HUES6 (cell line): ENCODE results near the gene CSNK1A1L.

Source experiments
- H3K27ac ChIP-seq: 2 replicates; pipeline ENCODE4 v1.7.0; 2013; ENCODE audit warnings: low read depth, mild to moderate bottlenecking, low read length, inconsistent platforms
- H3K27me3 ChIP-seq: 2 replicates; pipeline ENCODE4 v1.6.1; 2013; ENCODE audit warnings: low read length; ENCODE audit not compliant: control insufficient read depth, insufficient read depth
- H3K36me3 ChIP-seq: 2 replicates; pipeline ENCODE4 v1.6.1; 2013; ENCODE audit warnings: low read length; ENCODE audit not compliant: control insufficient read depth, insufficient read depth
- H3K4me1 ChIP-seq: 2 replicates; pipeline ENCODE4 v1.6.1; 2013; ENCODE audit warnings: low read length; ENCODE audit not compliant: control insufficient read depth, insufficient read depth
- H3K4me3 ChIP-seq: 2 replicates; pipeline ENCODE4 v1.5.1; 2013; ENCODE audit warnings: low read depth, low read length
- H3K9ac ChIP-seq: one replicate; pipeline ENCODE4 v1.6.1; 2013; ENCODE audit warnings: mild to moderate bottlenecking, low read length
- H3K9me3 ChIP-seq: 2 replicates; pipeline ENCODE4 v1.6.1; 2013; ENCODE audit warnings: low read depth, low read length; ENCODE audit not compliant: control insufficient read depth, insufficient read depth

Gene CSNK1A1L

DNA sequence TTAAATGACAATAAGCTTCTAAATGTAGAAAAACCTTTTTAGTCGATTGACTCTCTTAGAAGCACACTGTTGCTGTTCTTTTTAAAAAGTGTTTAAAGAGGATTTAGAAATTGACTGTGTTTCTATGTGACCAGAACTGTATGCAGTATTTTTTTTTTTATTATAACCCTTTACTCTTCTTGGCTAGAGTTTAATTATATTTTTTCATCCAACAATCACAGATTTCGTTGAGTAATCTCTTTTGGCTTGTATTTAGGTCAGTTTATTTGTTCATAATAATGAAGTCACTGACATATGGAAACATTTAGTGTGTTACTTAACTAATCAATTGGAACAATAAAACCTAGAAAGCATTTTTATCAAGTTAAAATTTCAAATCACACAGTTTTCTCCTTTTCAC, 19.9 kb downstream of the CSNK1A1L start:
- Histone ChIP-seq H3K36me3 (no peaks in the 10 kb centered on the region), H3K4me3 (no peak overlapping the region), H3K27me3 (no peaks in the 10 kb centered on the region), H3K4me1 (no peaks in the 10 kb centered on the region), H3K9me3 (no peaks in the 10 kb centered on the region), H3K9ac (no peak overlapping the region), H3K27ac (no peak overlapping the region)

DNA sequence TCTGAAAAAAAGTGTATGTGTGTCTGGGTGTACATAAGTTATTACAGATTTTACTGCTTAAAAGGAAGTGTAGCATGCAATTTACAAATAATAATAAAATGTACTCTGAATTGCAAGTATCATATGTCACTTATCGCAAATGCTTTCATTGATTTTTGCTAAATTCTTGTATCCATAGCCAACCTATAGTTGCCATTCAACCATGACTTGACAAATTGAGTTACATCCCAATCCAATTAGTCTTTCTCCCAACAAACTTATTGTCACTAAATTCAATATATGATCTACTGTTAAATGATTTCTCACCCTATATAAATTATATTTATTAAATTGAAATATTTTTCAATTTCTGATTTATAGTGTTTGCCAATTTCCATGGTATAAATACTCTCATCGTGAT, 28.6 kb downstream of the CSNK1A1L start:
- Histone ChIP-seq H3K4me3 (no peak overlapping the region), H3K9ac (no peak overlapping the region), H3K9me3 (no peaks in the 10 kb centered on the region), H3K4me1 (no peaks in the 10 kb centered on the region), H3K27ac (no peak overlapping the region), H3K36me3 (no peaks in the 10 kb centered on the region), H3K27me3 (no peaks in the 10 kb centered on the region)

DNA sequence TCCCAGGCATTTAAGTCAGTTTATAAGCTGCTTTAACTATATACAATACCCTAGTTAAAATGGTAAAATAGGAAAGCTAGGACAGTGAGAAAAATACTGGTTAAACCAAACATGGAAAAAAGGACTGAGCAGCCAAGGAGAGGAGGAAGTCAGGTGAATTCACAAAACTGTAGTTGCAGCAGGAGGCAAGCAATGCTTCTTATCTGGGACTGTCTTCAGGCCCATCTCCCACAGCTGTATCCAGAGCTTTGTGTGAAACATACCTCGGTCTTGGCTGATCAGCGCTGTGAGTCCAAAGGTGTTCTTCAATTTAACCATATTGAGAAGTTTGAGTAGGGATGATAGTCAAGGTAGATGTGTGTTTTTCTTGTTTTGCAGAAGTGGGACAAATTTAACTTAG, 30.3 kb downstream of the CSNK1A1L start:
- Histone ChIP-seq H3K27me3 (no peaks in the 10 kb centered on the region), H3K4me3 (no peak overlapping the region), H3K36me3 (no peaks in the 10 kb centered on the region), H3K27ac (no peak overlapping the region), H3K4me1 (no peaks in the 10 kb centered on the region), H3K9ac (no peak overlapping the region), H3K9me3 (no peaks in the 10 kb centered on the region)

DNA sequence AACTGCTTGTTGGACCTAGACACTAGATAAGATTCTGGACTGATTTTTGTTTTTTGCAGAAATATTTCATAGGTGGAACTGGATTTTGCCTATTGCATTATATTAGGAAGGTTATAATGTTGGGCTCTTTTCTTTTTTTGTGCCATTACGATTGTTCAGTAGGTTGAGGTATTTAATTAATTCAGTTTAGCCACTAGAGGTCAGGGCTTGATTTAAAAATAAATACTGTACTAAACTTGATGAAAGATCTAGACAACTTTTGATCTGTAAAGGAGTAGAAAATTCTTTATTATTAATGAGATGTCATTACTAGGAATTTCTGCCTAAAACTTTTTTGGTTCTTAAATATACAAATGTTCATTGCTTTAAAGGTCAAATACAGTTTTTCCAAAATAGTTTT, 30.8 kb downstream of the CSNK1A1L start:
- no peak overlapping the region for H3K9ac ChIP-seq
- H3K4me3 ChIP-seq, result no peak overlapping the region
- H3K9me3 ChIP-seq, result no peaks in the 10 kb centered on the region
- H3K27me3 ChIP-seq, result no peaks in the 10 kb centered on the region
- H3K4me1 ChIP-seq, result no peaks in the 10 kb centered on the region
- H3K36me3 ChIP-seq, result no peaks in the 10 kb centered on the region
- no peak overlapping the region for H3K27ac ChIP-seq

DNA sequence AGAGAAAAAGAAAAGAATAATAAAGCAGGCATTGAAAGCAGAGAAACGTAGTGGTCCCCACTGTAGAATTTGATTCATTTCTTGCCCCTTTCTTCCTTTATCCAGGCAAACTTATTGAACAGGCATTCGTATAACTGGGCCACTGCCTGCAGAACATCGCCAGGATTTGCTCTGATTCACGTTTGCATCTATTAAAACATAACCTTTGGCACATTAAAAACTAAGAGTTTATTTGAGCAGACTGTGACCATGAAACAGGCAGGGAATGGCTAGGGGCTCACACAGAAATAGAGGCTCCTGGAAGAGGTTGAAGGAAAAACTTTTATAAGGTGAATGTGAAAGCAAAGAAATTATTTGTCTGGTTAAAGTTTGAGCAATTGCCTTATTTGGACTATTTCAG, 33.4 kb downstream of the CSNK1A1L start:
- no peak overlapping the region for H3K9ac ChIP-seq
- H3K27ac ChIP-seq, result no peak overlapping the region
- H3K4me1 ChIP-seq, result no peaks in the 10 kb centered on the region
- H3K4me3 ChIP-seq, result no peak overlapping the region
- H3K36me3 ChIP-seq, result no peaks in the 10 kb centered on the region
- H3K9me3 ChIP-seq, result no peaks in the 10 kb centered on the region
- no peaks in the 10 kb centered on the region for H3K27me3 ChIP-seq

DNA sequence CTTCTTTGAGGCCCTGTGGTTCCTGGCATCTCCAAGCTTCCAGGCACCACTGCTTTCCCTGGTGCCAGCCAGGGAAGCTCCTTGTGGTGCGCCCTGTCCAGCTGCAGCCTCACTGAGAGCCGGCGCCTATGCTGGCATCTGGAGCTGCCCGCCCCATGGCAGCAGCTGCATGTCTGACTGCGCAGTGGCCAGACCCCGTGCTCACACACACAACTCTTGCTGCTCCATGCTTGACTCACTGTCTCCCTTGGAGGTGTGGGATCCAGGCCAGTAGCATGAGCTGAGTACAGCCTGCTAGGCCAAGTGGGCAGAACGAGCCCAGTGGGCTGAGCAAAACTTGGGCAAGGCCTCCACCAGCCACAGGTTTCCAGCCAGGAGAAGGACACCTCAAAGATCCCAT, 34.5 kb downstream of the CSNK1A1L start:
- H3K9me3 ChIP-seq, result no peaks in the 10 kb centered on the region
- H3K9ac ChIP-seq, result no peak overlapping the region
- no peaks in the 10 kb centered on the region for H3K27me3 ChIP-seq
- no peak overlapping the region for H3K4me3 ChIP-seq
- H3K27ac ChIP-seq, result no peak overlapping the region
- peaks cover 4% of the 10 kb centered on the region; the same call in 1 of the 2 replicates for H3K4me1 ChIP-seq
- no peaks in the 10 kb centered on the region for H3K36me3 ChIP-seq

DNA sequence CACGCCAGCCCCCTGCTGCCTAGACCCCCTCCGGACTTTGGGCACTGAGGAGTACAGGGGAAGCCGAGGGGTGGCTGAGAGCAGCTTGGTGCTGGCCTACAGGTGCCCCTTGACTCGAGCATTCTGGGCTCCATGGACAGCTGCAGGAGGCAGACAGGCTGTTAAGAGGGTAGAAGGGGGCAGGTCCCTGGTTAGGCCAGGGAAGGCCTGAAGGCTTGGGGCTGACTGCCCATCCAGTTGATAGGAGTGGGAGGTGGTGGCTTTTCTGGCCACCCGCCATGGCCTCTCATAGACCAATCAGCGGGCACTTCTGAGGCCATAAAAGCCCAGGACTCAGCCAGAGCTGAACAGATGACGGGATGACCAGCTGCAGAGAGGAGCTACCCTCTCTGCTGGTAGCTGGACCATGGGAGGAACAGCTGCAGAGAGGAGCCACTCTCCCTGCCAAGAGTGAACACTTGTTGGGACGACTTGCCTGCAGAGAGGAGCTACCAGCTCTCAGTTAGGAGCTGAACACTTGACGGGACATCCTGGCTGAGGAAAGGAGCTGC, 35.2 kb downstream of the CSNK1A1L start:
- Histone ChIP-seq H3K9ac (no peak overlapping the region), H3K27me3 (no peaks in the 10 kb centered on the region), H3K9me3 (no peaks in the 10 kb centered on the region), H3K4me3 (no peak overlapping the region), H3K4me1 (peaks cover 6% of the 10 kb centered on the region; the same call in 1 of the 2 replicates), H3K27ac (no peak overlapping the region), H3K36me3 (no peaks in the 10 kb centered on the region)

DNA sequence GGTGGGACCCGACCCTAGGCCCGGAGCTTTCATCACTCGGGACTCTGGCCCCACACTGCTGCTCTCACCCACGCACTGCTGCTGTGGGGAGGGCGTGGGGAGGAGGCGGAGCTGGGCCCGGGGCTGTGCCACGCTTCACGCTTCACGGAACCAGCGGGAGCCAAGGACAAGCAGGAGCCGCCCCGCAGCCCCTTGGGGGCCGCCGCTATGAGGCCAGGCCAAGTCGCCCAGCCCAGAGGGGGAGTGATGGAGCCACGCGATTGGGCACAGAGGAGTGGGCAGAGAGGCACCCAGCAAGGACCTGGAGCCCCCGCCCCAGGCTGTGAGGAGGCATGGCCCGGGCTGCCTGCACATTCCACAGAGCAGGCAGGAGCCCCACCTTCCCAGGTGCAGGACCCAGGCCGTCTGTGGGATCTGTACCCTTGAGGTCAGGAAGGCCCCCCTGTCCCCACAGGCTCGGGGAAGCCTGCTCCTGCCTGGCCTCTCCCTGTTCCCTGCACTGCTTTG, 35.8 kb downstream of the CSNK1A1L start:
- H3K9me3 ChIP-seq, result no peaks in the 10 kb centered on the region
- no peaks in the 10 kb centered on the region for H3K36me3 ChIP-seq
- H3K4me1 ChIP-seq, result peaks cover 6% of the 10 kb centered on the region; the same call in 1 of the 2 replicates
- H3K9ac ChIP-seq, result no peak overlapping the region
- H3K4me3 ChIP-seq, result no peak overlapping the region
- no peaks in the 10 kb centered on the region for H3K27me3 ChIP-seq
- no peak overlapping the region for H3K27ac ChIP-seq

DNA sequence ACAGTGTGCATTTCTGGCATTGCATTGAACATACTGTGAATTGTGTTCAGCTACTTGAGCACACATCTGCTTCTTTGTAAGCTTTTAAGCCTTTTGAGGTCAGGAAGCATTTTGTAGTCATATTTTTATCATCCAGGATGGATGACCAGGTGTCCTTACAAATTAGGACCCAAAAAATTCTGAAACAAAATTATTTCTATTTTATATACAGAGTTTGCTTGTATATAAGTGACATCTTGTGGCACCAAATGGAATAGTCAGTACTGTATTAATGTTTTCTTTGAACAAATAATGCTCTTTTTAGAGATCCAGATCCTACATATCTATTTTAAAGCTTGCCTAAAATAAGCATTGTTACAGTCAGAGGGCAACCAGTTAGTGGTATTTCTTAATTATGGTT, 36.5 kb downstream of the CSNK1A1L start:
- Histone ChIP-seq H3K27ac (no peak overlapping the region), H3K4me1 (peaks cover 6% of the 10 kb centered on the region; the same call in 1 of the 2 replicates)

DNA sequence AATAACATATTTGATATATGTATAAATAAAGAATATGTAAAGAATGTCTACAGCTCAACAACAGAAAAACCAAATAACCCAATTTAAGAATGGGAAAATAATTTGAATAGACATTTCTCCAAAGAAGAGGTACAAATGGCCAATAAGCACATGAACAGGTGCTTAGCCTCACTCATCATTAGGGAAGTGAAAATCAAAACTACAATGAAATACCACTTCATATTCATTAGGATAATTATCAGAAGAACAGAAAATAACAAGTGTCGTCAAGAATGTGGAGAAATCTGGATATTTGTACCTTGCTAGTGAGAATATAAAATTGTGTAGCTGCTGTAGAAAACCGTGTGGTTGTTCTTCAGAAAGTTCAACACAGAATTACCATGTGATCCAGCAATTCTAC, 37.6 kb downstream of the CSNK1A1L start:
- H3K36me3 ChIP-seq, result no peaks in the 10 kb centered on the region
- no peaks in the 10 kb centered on the region for H3K9me3 ChIP-seq
- no peak overlapping the region for H3K27ac ChIP-seq
- no peak overlapping the region for H3K4me3 ChIP-seq
- peaks cover 6% of the 10 kb centered on the region; the same call in 1 of the 2 replicates for H3K4me1 ChIP-seq
- H3K27me3 ChIP-seq, result no peaks in the 10 kb centered on the region
- H3K9ac ChIP-seq, result no peak overlapping the region

More for the DNA sequence above, 36.5 kb downstream of the CSNK1A1L start:
- H3K9me3 ChIP-seq, result no peaks in the 10 kb centered on the region
- H3K36me3 ChIP-seq, result no peaks in the 10 kb centered on the region
- H3K27me3 ChIP-seq, result no peaks in the 10 kb centered on the region
- no peak overlapping the region for H3K9ac ChIP-seq
- no peak overlapping the region for H3K4me3 ChIP-seq

DNA sequence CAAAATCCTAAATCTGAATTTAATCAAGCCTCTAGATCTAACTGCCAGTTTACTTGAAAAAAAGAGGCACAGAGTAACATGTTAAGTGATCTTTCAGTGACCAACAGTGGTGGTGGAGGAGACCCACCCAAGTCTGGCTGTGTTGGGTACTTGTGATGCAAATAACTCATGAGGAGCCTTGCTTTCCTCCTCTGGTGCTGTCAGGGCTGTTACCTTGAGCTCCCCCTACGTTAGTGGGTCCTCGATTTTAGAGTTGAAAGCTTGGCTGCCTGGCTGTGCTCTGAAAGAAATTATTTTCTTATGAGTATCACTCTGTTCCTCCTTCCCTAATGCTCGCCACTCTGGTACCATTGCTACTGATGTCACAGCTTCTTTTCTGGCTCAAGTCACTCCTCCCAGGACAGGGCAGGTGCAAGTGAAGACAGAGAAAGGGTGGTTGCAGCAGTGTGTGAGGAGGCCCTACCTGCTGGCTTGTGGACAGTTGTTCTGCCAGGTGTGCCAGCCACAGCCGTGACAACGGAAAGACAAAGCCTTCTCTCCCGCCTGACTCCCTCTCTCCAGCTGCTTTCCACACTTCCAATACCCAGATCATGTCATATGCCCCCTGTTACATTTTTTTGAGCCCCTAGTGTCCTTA, 39.5 kb downstream of the CSNK1A1L start:
- Histone ChIP-seq H3K9ac (no peak overlapping the region), H3K4me1 (peaks cover 6% of the 10 kb centered on the region; the same call in 1 of the 2 replicates), H3K27ac (no peak overlapping the region), H3K9me3 (no peaks in the 10 kb centered on the region), H3K27me3 (no peaks in the 10 kb centered on the region), H3K4me3 (no peak overlapping the region), H3K36me3 (no peaks in the 10 kb centered on the region)
